Measurements from ENCODE around the gene LRRC56.

LRRC56 gene

DNA sequence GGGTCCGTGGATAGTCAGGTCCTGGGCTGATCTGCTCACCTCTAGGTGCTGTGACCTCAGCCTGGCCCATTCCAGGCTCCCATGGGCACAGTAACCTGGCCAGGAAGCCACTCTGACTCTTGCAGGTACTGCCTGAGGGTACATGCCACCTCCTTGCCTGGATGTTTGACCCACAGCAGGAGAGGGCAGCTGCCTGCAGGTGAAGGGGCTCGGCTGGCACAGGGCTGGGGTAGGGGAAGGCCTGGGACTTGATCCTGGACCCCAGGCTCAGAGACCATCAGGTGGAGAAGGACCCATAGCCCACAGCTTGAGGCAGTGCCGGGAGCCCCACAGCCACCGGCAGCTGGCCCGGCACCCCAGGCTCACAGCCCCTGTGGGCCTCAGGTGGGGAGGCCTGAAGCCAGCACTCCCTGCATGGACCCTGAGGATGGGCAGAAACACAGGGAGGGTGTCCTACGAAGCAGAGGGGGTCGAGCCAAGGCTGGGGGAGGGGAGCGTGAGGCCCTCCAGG lies 2.7 kb downstream of the LRRC56 start:
- DNase-seq (ENCODE audit: low read depth): no peak

GRCh38 chr11:540583-541432 lies 3.5 kb downstream of the LRRC56 start:
- no peak for DNase-seq (ENCODE audit: low read depth)

GRCh38 chr11:541433-541885 lies 4.1 kb downstream of the LRRC56 start:
- no peak for DNase-seq (ENCODE audit: low read depth)

GRCh38 chr11:544817-545166 lies 7.5 kb downstream of the LRRC56 start:
- no peak for DNase-seq (ENCODE audit: low read depth)

DNA sequence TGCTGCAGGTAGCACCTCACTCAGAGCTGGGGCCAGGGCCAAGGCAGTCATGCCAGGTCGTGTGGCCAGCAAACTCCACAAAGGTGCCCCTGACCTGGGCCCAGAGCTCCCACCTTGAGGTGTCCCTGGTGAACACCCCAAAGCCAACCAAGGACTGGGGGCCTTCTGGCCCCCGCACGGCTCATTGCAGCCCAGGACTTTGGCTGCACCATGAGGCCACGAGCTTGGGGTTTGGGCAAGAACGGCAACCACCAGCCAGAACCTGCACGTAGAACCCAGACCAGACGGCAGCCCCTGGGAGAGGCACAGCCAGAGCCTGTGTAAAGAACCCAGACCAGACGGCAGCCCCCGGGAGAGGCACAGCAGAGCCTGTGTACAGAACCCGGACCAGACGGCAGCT lies 7.8 kb downstream of the LRRC56 start:
- no peak for DNase-seq (ENCODE audit: low read depth)

DNA sequence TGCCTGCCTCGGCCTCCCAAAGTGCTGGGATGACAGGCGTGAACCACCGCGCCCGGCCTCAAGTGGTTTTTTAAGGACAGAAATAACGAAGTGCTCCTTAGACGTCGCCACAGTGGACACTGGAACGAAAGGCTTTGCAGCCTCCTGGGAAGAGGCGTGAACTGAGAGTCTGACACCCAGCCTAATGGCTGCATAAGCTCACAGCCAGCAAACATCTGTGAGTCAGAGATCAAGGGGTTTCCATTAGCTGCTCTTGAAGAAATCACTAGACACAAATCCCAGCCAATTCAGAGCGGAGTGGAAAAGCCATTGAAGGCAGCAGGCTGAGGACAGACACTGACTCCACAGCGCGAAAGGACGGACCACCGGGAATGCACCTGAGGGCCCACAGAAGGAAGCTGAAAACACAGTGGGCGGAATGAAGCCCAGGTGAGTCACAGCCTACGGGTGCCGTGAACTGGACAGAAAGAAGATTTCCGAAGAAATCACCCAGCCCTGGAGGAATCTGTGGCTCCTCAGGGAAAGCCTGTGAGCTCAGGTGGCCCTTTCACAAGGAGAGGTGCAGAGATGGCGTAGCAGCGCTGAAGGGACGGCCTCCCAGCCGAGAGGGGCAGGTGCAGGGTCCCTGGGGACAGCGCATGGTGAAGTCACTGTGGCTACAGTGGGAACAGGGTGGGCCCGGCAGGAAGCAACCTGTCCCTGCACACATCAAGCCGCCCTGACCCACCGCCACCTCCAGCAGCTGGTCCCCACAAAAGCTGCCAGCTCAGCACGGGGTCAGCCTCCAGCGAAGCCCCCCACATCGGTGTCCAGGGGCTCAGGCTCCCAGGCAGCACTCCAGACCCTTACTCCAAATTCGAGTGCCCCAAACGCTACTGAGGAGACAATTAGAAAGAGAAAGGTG lies 11.6 kb downstream of the LRRC56 start:
- no peak for DNase-seq (ENCODE audit: low read depth)

DNA sequence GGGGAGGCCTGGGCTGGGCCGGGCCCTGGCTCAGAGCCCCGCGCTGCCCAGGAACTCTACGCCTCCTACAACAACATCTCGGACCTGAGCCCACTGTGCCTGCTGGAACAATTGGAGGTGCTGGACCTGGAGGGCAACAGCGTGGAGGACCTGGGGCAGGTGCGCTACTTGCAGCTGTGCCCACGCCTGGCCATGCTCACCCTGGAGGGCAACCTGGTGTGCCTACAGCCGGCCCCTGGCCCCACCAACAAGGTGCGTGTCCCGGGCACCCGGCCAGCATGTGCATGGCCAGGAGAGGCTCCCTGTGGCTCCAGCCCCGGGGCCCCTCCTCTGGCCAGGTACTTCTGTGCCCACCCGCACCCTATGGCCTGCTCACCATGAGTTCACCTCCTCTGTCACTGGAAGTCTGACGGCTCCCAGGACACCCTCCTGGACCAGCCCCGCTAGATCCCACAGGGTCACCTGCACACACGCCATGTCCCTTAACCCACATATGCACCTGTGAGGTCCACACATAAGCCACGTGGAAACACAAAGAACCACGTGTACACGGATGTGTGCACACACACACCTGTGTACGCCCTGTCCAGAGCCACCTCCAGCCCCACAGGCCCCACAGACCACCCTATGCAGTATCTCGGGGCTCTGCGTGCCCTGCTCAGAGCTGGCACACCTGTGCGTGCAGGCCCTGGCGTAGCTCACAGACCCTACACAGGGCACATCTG lies 12.9 kb downstream of the LRRC56 start:
- no peak for DNase-seq (ENCODE audit: low read depth)

DNA sequence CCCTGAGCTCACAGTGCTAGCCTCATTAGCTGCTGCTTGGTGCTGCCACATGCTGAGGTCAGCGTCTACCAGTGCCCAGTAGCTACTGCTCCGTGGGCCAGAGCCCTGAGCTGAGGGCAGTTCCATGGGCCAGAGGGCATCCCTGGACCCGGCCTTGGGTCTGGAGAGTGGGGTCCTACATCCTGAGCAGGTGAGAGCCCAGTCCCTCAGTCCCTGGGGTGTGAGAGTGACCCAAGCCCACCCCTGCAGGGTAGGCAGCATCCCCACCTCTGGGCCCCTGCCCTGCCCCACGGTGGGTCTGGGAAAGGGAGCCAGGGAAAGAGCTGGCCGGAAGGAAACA lies 13.4 kb downstream of the LRRC56 start:
- DNase-seq (ENCODE audit: low read depth): no peak

GRCh38 chr11:551131-551530 lies 13.8 kb downstream of the LRRC56 start:
- DNase-seq (ENCODE audit: low read depth): no peak

- no peak for DNase-seq (ENCODE audit: low read depth)
Observed at GRCh38 chr11:551596-551995, 14.3 kb downstream of the LRRC56 start.

- no peak for DNase-seq (ENCODE audit: low read depth)
Observed at GRCh38 chr11:553083-553987, 16.0 kb downstream of the LRRC56 start.

DNA sequence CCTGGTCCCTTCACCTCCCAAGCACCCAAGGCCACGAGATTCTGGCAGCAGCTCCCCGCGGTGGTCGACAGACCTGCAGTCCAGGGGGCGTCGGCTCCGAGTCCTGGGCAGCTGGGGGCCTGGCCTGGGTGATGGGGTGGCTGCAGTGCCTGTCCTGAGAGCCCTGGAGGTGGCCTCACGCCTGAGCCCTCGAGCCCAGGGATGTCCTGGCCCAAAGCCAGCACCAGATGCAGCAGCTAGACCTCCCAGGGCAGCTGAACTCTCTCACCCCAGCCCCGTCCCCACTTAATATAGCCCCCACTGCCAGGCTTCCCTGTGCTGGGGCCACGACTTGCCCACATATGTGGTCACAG lies 16.6 kb downstream of the LRRC56 start:
- DNase-seq (ENCODE audit: low read depth): no peak

DNA sequence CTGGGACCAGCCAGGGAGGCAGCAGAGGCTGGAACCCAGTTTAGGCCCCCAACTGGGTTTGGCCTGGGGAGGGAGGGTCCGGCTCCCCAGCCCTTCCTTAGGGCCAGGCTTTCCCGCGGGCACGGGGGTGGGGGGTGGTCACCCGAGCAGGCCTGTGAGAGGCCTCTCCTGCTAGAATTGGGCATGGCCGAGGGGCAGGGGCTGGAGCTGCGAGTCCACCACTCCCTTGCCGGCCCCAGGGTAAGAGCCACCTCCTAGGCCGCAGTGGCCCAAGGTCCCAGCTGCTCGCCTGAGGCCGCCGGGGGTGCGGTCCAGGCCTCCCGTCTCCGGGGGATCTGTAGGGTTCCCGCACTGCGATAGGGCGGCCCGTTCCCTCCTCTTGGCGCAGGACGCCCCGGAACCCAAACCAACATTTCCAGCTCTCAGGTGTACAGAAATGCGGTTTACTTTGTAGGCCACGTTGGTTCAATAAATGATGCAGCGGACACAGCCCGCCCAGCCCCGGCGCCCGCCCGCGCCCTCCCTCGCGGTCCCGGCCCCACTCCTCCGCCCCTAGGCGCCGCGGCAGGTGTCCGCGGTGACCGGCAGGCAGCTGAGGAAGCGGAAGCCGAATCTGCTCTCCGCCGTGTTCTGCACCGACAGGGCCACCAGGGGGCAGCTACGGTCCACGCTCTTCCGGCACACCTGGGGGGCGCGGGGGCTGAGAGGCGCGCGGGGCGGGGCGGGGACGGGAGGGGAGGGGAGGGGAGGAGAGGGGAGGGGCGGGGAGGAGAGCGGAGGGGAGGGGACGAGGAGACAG lies 17.3 kb downstream of the LRRC56 start:
- DNase-seq (ENCODE audit: low read depth): no peak

GRCh38 chr11:555227-555779 lies 18.0 kb downstream of the LRRC56 start:
- DNase-seq (ENCODE audit: low read depth): no peak

DNA sequence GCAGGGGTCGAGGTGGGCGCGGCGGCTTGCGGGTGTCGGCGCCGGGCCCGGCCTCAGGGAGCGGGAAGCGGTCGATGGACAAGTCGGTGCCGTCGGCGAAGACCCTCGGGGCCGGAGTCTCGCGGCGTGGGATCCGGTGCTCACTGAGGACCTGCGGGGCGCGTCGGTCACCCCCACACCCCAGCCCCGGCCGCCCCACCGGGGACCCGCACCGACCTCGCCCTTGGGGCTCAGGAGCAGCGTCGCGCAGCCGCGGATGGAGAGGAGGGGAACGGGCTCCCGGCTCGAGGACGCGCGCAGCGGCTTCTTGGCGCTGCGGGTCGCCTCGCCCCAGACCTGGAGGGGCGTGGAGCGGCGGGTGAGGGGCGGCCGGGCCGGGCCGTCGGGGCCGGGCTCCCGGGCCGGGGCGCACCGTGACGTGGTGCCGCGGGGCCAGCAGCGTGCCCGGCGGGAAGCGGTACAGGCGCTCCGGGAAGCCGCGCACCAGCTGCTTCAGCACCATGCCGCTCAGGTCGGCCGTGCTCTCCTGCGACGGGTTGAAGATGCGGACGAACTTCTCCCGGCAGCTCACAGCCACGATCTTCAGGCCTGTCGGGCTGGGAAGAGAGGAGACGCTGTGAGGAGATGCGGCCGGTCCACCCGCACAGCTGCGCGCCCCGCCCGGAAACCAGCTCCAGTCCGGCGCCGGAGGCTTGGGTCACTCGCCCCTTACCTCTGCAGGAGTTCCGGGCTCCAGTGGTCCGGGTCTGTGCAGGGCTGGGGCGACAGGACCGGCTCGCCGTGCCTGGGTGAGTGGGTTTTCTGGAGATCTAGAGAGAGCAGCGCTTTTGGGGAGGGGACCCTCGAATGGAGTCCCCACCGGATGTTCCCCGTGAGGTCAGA lies 18.7 kb downstream of the LRRC56 start:
- no peak for DNase-seq (ENCODE audit: low read depth)

DNA sequence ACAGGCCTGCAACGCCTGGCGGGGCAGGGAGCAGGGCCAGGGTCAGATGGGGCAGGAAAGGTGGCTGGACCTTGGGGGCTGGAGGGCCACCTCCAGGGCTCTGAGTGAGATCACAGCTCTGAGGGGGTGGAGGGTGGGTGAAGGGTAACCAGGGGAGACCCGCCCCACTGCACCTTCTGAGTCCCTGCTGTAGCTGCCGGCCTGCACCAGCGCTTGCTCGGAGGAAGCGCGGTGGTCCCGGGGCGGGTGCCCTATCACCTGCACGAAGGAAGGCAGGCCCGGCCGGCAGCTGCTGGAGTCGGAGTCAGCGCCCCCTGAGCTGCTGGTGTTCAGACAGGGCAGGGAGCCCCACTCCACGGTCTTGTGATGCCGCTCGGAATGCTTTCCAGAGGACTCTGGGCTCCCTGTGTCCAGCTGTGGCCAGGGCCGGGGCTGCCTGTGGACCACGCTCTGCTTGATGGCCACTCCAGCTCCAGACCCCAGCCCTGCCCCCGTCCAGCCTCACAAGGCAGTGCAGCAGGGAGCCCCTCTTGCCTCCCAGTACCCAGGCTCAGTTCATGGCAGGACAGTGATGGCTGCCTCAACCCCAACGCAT lies 19.4 kb downstream of the LRRC56 start:
- DNase-seq (ENCODE audit: low read depth): no peak

GRCh38 chr11:557328-558132 lies 20.2 kb downstream of the LRRC56 start:
- DNase-seq (ENCODE audit: low read depth): no peak

DNA sequence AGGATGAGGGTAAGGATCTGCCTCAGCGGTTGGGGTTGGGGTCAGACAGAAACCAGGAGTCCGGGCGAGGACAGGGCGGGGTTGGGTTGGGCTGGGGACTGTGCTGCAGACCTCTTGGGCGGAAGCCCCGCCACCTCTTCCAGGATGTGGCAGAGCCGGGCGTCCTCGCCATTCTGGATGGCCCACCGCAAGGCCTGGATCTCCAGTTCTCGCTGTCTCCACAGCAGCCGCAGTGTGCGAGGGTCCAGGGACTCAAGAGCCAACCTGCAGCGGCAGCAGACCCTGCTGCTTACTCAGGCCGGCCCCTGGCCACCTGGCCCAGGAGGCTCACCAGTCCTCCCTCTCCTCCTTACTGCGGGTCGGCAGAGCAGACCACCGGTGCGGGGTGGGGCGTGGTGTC lies 21.2 kb downstream of the LRRC56 start:
- DNase-seq (ENCODE audit: low read depth): no peak
